Cardiac muscle cell (in vitro differentiated cells and primary cell): Measurements from ENCODE around the gene TGFA. TPM values are rescaled to one million over a fixed set of nuclear protein-coding genes. Genes with fewer than 3 reads are reported as not detected.

Source experiments
- DNase-seq, 2 donors: peaks; one replicate each; pipeline versions ENCODE4 v3.0.0 to v3.0.0-alpha.2; 2010 to 2017; ENCODE audit warnings: low read depth in 1 of 2, low spot score in 1 of 2
- H3K27ac ChIP-seq: fragments of 200-600 bp; sonication (generic); 2 replicates; pipeline ENCODE4 v1.5.1; 2016
- H3K27me3 ChIP-seq: fragments of 200-600 bp; sonication (generic); 2 replicates; pipeline ENCODE4 v1.6.0; 2016; ENCODE audit warnings: control low read depth
- H3K36me3 ChIP-seq: fragments of 200-600 bp; sonication (generic); 2 replicates; pipeline ENCODE4 v1.5.1; 2016; ENCODE audit warnings: control low read depth
- H3K4me1 ChIP-seq: fragments of 200-600 bp; sonication (generic); 2 replicates; pipeline ENCODE4 v1.8.1; 2017; ENCODE audit warnings: low read depth, mild to moderate bottlenecking, mixed run types
- H3K4me3 ChIP-seq: fragments of 200-600 bp; sonication (generic); 2 replicates; pipeline ENCODE4 v1.5.1; 2016; ENCODE audit warnings: mild to moderate bottlenecking
- H3K9me3 ChIP-seq: fragments of 200-600 bp; sonication (generic); 2 replicates; pipeline ENCODE4 v1.5.1; 2017; ENCODE audit warnings: low read depth, mild to moderate bottlenecking, control low read depth
- CTCF ChIP-seq: IDR thresholded peaks from 2 replicates; pipeline ENCODE4 v1.5.1; 2012; ENCODE audit warnings: low read depth, mild to moderate bottlenecking, low read length
- polyA plus RNA-seq: library from polyadenylated mRNA; unstranded; fragments of >200 nt; fragmentation: Nextera tagmentation; extraction: Ambion mirVana; gene quantifications from 2 replicates; pipeline ENCODE4 v1.2.1, GENCODE V29; 2016
- total RNA-seq: library from RNA; depleted of rRNA; stranded (reverse); fragments of >200 nt; gene quantifications from 2 replicates; pipeline ENCODE4 v1.2.3, GENCODE V29; 2016

The TGFA gene
- total and polyA plus RNA-seq, 2 experiments from 2014 or later, result 4.6 TPM; not detected in 1

GRCh38 chr2:70560442-70560841 lies 6.8 kb upstream of the TGFA start:
- no peaks in the 10 kb centered on the region for H3K36me3 ChIP-seq
- TF ChIP-seq CTCF, result no peak
- H3K4me3 ChIP-seq, result no peak overlapping the region
- no peaks in the 10 kb centered on the region for H3K27me3 ChIP-seq
- H3K27ac ChIP-seq, result no peak overlapping the region
- no peak for DNase-seq
- H3K4me1 ChIP-seq, result peaks cover 9% of the 10 kb centered on the region
- no peaks in the 10 kb centered on the region for H3K9me3 ChIP-seq

GRCh38 chr2:70560040-70560439 lies 6.4 kb upstream of the TGFA start:
- H3K27ac ChIP-seq, result no peak overlapping the region
- H3K27me3 ChIP-seq, result no peaks in the 10 kb centered on the region
- no peak for DNase-seq
- no peak overlapping the region for H3K4me3 ChIP-seq
- peaks cover 9% of the 10 kb centered on the region for H3K4me1 ChIP-seq
- no peaks in the 10 kb centered on the region for H3K36me3 ChIP-seq
- H3K9me3 ChIP-seq, result no peaks in the 10 kb centered on the region
- no peak for TF ChIP-seq CTCF

- Histone ChIP-seq H3K9me3 (no peaks in the 10 kb centered on the region), H3K36me3 (no peaks in the 10 kb centered on the region), H3K27me3 (peaks cover 6% of the 10 kb centered on the region), H3K27ac (no peak overlapping the region), H3K4me1 (peaks cover 13% of the 10 kb centered on the region), H3K4me3 (no peak overlapping the region)
- no peak for TF ChIP-seq CTCF
- DNase-seq, result no peak
Observed at GRCh38 chr2:70558195-70558808, 4.7 kb upstream of the TGFA start.

- H3K36me3 ChIP-seq, result no peaks in the 10 kb centered on the region
- DNase-seq, result peak in 1 of 2 donors; percentile 35
- peaks cover 13% of the 10 kb centered on the region for H3K4me1 ChIP-seq
- H3K9me3 ChIP-seq, result no peaks in the 10 kb centered on the region
- H3K27me3 ChIP-seq, result peaks cover 16% of the 10 kb centered on the region
- no peak overlapping the region for H3K27ac ChIP-seq
- H3K4me3 ChIP-seq, result no peak overlapping the region
- TF ChIP-seq CTCF, result no peak
Observed at GRCh38 chr2:70557171-70557838, 3.7 kb upstream of the TGFA start.

- Histone ChIP-seq H3K4me3 (no peak overlapping the region), H3K4me1 (peaks cover 13% of the 10 kb centered on the region), H3K27ac (no peak overlapping the region), H3K36me3 (no peaks in the 10 kb centered on the region), H3K9me3 (no peaks in the 10 kb centered on the region), H3K27me3 (peaks cover 23% of the 10 kb centered on the region)
- no peak for TF ChIP-seq CTCF
- no peak for DNase-seq
Observed at GRCh38 chr2:70556608-70557007, 3.0 kb upstream of the TGFA start.
